GM12865 (cell line): Measurements from ENCODE around the gene CCDC74A.
"Not testable (repeated sequence)": the region's sequence is repeated elsewhere in the genome, so short reads cannot be mapped to it uniquely, and the experiment has no call there.

ENCODE experiments used
- DNase-seq: peaks from one replicate; pipeline ENCODE4 v3.0.0; 2010; ENCODE audit warnings: low read depth
- H3K4me3 ChIP-seq: 2 replicates; pipeline ENCODE4 v1.5.1; 2011; ENCODE audit warnings: mild to moderate bottlenecking, low read depth, low read length, control low read depth
- CTCF ChIP-seq: IDR thresholded peaks from 2 replicates; pipeline ENCODE4 v1.5.1; 2011; ENCODE audit warnings: low read length, control low read depth, low read depth, inconsistent platforms; ENCODE audit not compliant: insufficient read depth; ENCODE audit errors: missing control alignments

CCDC74A gene

GRCh38 chr2:131521961-131522781 lies 5.5 kb upstream of the CCDC74A start:
- H3K4me3 ChIP-seq, result no peak overlapping the region
- DNase-seq, result no peak
- TF ChIP-seq CTCF, result no peak

GRCh38 chr2:131525256-131525655 lies 2.4 kb upstream of the CCDC74A start:
- H3K4me3 ChIP-seq, DNase-seq: not testable (repeated sequence)

- peak; percentile 83 for DNase-seq
- peak overlapping the region; percentile 87 for H3K4me3 ChIP-seq
Observed at GRCh38 chr2:131528981-131529863, 1.5 kb downstream of the CCDC74A start.

GRCh38 chr2:131529864-131530445 lies 2.3 kb downstream of the CCDC74A start:
- peak overlapping the region; percentile 87 for H3K4me3 ChIP-seq
- not testable (repeated sequence) for DNase-seq

- not testable (repeated sequence) for H3K4me3 ChIP-seq, DNase-seq
Observed at GRCh38 chr2:131530626-131531344, 3.1 kb downstream of the CCDC74A start.

- not testable (repeated sequence) for H3K4me3 ChIP-seq, DNase-seq
Observed at GRCh38 chr2:131531547-131532185, 4.0 kb downstream of the CCDC74A start.

- DNase-seq, H3K4me3 ChIP-seq: not testable (repeated sequence)
Observed at GRCh38 chr2:131532723-131533608, 5.3 kb downstream of the CCDC74A start.

- H3K4me3 ChIP-seq, DNase-seq: not testable (repeated sequence)
Observed at GRCh38 chr2:131533609-131534316, 6.1 kb downstream of the CCDC74A start.

- not testable (repeated sequence) for DNase-seq, H3K4me3 ChIP-seq
Observed at GRCh38 chr2:131534317-131534672, 6.6 kb downstream of the CCDC74A start.

- H3K4me3 ChIP-seq, DNase-seq: not testable (repeated sequence)
Observed at GRCh38 chr2:131534965-131535364, 7.3 kb downstream of the CCDC74A start.
